T-helper 9 cell (primary cell): ENCODE data around the gene TRAF5.
"Not testable (repeated sequence)": the region's sequence is repeated elsewhere in the genome, so short reads cannot be mapped to it uniquely, and the experiment has no call there.

Experiments used
- DNase-seq: peaks from one replicate; pipeline ENCODE4 v3.0.0-alpha.2; 2020

TRAF5 gene

GRCh38 chr1:211347077-211347844, 20.6 kb downstream of the TRAF5 start:
- no peak for DNase-seq

GRCh38 chr1:211348547-211348946, 21.9 kb downstream of the TRAF5 start:
- no peak for DNase-seq

GRCh38 chr1:211349741-211350140, 23.1 kb downstream of the TRAF5 start:
- DNase-seq, result no peak

GRCh38 chr1:211352055-211352454, 25.4 kb downstream of the TRAF5 start:
- not testable (repeated sequence) for DNase-seq

- DNase-seq, result no peak
Measured at GRCh38 chr1:211352465-211352864, 25.8 kb downstream of the TRAF5 start.

- DNase-seq, result peak; percentile 48
Measured at GRCh38 chr1:211352985-211353515, 26.4 kb downstream of the TRAF5 start.

- no peak for DNase-seq
Measured at GRCh38 chr1:211353562-211354212, 27.1 kb downstream of the TRAF5 start.

GRCh38 chr1:211355873-211356272, 29.2 kb downstream of the TRAF5 start:
- DNase-seq, result no peak

- DNase-seq, result no peak
Measured at GRCh38 chr1:211356723-211357407, 30.2 kb downstream of the TRAF5 start.

GRCh38 chr1:211358685-211359084, 32.1 kb downstream of the TRAF5 start:
- no peak for DNase-seq

GRCh38 chr1:211359876-211360275, 33.2 kb downstream of the TRAF5 start:
- DNase-seq, result no peak

GRCh38 chr1:211361202-211361601, 34.6 kb downstream of the TRAF5 start:
- no peak for DNase-seq

GRCh38 chr1:211369640-211370039, 43.0 kb downstream of the TRAF5 start:
- no peak for DNase-seq

- no peak for DNase-seq
Measured at GRCh38 chr1:211370669-211371068, 44.0 kb downstream of the TRAF5 start.

- no peak for DNase-seq
Measured at GRCh38 chr1:211371406-211372105, 44.9 kb downstream of the TRAF5 start.

- no peak for DNase-seq
Measured at GRCh38 chr1:211372463-211372862, 45.8 kb downstream of the TRAF5 start.

- no peak for DNase-seq
Measured at GRCh38 chr1:211375146-211375818, 48.6 kb downstream of the TRAF5 start.

GRCh38 chr1:211375949-211376348, 49.3 kb downstream of the TRAF5 start:
- DNase-seq, result no peak

- DNase-seq, result no peak
Measured at GRCh38 chr1:211376807-211377470, 50.3 kb downstream of the TRAF5 start.

GRCh38 chr1:211377539-211378450, 51.2 kb downstream of the TRAF5 start:
- DNase-seq, result no peak

GRCh38 chr1:211378844-211379243, 52.2 kb downstream of the TRAF5 start:
- DNase-seq, result no peak
